ENCODE data around the gene ZNF446. TPM values are rescaled to one million over a fixed set of nuclear protein-coding genes. Genes with fewer than 3 reads are reported as not detected.

Gene ZNF446
- total and polyA plus RNA-seq, 9 of the 15 experiments (the other 6 are each of a cell fraction or from before 2014, with no cell fraction given) = 0.07 to 4.8 (median 1.2) TPM

DNA sequence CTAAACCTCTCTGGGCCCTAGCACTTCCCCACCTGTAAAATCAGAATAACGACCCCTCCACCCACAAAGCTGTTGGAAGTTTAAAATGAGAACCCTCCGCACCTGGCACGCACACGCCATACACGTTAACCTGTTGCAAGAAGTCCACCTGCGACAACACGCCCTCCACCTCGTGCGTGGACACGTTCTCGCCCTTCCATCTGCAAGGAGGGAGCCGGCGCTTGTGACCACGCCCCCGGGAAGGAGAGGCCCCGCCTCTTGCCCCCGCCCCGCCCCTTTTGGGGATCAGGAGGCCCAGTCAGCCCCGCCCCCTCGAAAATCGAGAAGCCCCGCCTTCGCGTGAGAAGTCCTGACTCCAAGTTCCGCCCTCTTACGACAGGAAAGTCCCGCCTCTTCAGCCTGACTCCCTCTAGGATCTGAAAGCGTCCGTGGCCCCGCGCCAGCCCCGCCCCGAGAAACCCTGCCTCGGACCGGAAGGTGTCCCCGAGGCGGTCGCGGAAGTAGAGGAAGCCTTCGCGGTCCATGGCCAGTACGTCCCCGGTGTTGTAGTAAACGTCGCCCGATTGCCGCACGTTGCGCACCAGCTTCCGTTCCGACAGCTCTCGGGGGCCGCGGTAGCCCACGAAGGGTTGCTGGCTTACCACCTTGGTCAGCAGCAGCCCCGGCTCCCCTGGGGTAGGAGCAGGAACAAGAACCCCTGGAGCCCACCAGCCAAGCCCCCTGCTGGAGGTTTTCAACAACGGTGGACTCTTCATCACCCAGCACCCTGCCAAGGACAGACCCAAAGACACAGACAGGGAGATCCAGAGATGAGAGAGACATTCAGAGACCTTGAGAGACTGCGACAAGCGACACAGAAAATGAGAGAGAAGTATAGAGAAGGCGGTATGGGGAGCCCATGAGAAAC lies 23.1 kb downstream of the ZNF446 start (continued):
- TF ChIP-seq RAD51 (IDR thresholded peaks at IDR 0.05; ENCODE audit: borderline replicate concordance, low read depth) (no peak), BHLHE40 (IDR thresholded peaks at IDR 0.05; ENCODE audit: low read length) (peak; percentile 55; the same call in 1 of the 2 replicates), CREB1 (IDR thresholded peaks at IDR 0.05) (peak; percentile 77), CREB1 (CRISPR knock-in tag; IDR thresholded peaks at IDR 0.05) (peak; percentile 89), RBFOX2 (IDR thresholded peaks at IDR 0.05; ENCODE audit: low read depth, low read length) (peak; percentile 88), ZNF584 (CRISPR knock-in tag; IDR thresholded peaks at IDR 0.05; ENCODE audit: low read depth) (no peak), NCOA6 (IDR thresholded peaks at IDR 0.05) (no peak), EHMT2 (IDR thresholded peaks at IDR 0.05) (no peak; the same call in 1 of the 2 replicates), FOXA1 (IDR thresholded peaks at IDR 0.05; ENCODE audit: borderline replicate concordance) (no peak), ZSCAN32 (CRISPR knock-in tag; IDR thresholded peaks at IDR 0.05) (no peak), KLF1 (tag; IDR thresholded peaks at IDR 0.05) (no peak), PTBP1 (IDR thresholded peaks at IDR 0.05; ENCODE audit: low read depth, low read length) (no peak), ZNF507 (tag; conservative IDR thresholded peaks at IDR 0.05) (no peak), ELK1 (CRISPR knock-in tag; IDR thresholded peaks at IDR 0.05) (no peak), BRF2 (IDR thresholded peaks at IDR 0.05; ENCODE audit: borderline replicate concordance, insufficient read depth, insufficient read length) (no peak), STAT5A (IDR thresholded peaks at IDR 0.05; ENCODE audit: borderline replicate concordance, low read length) (peak; percentile 42; the same call in 1 of the 2 replicates), NFE2 (IDR thresholded peaks at IDR 0.05; ENCODE audit: low read depth) (peak; percentile 15; the same call in 1 of the 2 replicates)
- TF ChIP-seq, protein P1, sequence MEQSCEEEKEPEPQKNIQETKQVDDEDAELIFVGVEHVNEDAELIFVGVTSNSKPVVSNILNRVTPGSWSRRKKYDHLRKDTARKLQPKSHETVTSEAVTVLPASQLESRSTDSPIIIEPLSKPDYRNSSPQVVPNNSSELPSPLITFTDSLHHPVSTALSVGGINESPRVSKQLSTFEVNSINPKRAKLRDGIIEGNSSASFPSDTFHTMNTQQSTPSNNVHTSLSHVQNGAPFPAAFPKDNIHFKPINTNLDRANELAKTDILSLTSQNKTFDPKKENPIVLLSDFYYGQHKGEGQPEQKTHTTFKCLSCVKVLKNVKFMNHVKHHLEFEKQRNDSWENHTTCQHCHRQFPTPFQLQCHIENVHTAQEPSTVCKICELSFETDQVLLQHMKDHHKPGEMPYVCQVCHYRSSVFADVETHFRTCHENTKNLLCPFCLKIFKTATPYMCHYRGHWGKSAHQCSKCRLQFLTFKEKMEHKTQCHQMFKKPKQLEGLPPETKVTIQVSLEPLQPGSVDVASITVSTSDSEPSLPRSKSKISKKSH (CRISPR knock-in tag; IDR thresholded peaks at IDR 0.05) = no peak
- TF ChIP-seq, protein P2, sequence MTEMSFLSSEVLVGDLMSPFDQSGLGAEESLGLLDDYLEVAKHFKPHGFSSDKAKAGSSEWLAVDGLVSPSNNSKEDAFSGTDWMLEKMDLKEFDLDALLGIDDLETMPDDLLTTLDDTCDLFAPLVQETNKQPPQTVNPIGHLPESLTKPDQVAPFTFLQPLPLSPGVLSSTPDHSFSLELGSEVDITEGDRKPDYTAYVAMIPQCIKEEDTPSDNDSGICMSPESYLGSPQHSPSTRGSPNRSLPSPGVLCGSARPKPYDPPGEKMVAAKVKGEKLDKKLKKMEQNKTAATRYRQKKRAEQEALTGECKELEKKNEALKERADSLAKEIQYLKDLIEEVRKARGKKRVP (CRISPR knock-in tag; IDR thresholded peaks at IDR 0.05) = 0 out of 2 replicates have a peak, but pooled peaks have one; percentile 42
- TF ChIP-seq, protein P3, sequence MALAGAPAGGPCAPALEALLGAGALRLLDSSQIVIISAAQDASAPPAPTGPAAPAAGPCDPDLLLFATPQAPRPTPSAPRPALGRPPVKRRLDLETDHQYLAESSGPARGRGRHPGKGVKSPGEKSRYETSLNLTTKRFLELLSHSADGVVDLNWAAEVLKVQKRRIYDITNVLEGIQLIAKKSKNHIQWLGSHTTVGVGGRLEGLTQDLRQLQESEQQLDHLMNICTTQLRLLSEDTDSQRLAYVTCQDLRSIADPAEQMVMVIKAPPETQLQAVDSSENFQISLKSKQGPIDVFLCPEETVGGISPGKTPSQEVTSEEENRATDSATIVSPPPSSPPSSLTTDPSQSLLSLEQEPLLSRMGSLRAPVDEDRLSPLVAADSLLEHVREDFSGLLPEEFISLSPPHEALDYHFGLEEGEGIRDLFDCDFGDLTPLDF (CRISPR knock-in tag; IDR thresholded peaks at IDR 0.05) = peak; percentile 59; the same call in 1 of the 2 replicates
